HK-2 (cell line): Measurements from ENCODE around the gene TPGS1.

ENCODE experiments used
- DNase-seq: peaks from one replicate; pipeline ENCODE4 v3.0.0-alpha.2; 2018; ENCODE audit not compliant: unreplicated experiment

TPGS1 gene

DNA sequence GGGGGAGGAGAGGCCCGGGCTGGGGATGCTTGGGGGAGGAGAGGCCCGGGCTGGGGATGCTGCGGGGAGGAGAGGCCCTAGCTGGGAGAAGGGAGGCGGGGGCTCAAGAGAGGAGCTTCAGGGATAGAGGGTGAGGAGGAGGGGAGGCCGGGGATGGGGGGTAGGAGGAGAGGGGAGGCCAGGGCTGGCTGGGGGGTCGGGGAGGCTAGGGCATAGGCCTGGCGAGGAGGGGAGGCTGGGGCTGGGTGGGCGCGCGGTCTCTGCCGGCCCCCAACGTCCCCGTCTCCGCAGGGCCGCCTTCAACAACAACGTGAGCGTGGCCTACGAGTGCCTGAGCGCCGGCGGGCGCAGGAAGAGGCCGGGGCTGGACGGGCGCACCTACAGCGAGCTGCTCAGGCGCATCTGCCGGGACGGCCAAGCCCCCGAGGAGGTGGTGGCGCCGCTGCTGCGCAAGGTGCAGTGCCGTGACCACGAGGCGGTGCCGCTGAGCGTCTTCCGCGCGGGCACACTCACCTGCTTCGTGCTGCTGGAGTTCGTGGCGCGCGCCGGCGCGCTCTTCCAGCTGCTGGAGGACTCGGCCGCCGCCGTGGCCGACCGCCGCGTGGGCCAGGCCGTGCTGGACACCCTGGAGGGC is 11.4 kb downstream of the TPGS1 start:
- DNase-seq = no peak

DNA sequence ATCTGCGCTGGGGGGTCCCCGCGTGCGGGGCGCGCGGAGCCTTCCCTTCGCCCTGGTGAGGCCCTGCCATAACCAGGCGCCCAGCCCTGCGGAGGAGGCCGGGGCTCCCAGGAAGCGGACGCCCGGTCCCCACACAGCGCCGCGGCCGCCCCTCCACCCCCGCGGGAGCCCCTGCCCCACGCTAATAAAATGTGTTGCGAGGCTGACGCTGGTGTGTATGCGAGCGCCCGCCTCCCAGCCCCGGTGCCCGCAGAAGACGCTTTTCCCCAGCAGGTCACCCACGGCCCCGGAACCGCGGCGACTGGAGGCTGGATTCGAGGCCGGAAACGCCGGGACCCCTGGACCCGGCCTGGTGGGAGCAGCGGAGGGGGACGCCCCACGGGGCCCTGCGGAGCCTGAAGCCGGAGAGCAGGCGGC is 12.2 kb downstream of the TPGS1 start:
- no peak for DNase-seq

DNA sequence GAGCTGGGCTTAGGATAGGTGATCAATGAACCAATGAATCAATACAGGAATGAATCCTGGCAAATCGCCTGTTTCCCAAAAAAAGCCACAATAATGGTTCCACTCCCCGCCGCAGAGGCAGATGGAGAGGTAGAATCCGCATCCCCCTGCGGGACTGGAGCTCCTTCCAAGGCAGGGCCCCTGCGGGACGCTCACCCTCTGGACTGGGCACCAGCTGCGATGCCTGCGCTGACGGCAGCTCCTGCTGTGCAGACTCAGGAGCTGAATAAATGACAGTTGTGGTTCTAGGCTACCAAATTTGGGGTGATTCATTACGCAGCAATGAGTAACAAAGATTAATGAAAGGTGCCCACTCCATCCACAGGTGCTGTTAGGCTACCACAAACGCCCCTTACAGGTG is 15.4 kb downstream of the TPGS1 start:
- DNase-seq = no peak

DNA sequence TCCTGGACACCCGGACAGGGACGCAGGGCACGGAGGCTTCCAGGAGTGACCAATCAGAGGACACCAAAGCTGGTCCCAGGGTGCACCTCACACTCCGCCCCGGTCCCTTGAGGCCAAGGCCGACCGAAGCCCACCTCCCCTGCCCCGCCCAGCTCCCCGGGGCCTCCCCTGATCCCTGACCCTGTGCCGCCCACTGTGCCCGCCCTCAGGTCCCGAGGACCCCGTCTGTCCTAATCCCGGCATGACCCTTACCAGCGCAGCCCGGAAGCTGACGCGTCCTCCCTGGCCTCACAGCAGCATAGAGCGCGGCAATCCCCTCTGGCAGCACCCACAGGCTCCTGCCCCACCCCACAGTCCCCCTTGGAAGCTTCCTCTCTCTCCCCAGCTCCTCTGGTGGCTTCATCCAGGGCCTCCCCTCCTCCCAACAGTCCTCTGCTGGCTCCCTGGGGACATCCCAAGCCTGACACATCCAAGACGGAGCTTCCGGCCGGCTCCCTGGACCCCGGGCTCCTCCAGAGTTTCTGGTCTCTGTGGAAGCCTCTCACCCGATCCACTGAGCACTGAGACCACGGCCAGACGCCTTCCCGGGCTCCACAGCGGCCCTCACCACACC is 16.9 kb downstream of the TPGS1 start:
- no peak for DNase-seq

DNA sequence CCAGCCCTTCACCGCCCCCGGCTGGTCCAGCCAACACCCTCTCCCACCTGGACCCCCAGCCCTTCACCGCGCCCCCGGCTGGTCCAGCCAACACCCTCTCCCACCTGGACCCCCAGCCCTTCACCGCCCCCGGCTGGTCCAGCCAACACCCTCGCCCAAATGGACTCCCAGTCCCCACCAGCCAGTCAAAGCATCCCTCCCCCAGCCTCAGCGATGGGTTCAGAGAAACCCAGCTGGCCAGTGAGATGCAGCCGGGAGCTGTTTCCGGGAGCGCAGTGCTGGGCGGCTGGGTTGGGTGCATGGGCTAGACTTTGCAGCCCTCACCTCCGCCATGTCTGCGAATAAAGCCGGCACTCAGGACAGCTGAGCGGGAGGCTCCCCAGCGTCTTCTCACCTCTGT is 17.7 kb downstream of the TPGS1 start:
- DNase-seq = no peak

DNA sequence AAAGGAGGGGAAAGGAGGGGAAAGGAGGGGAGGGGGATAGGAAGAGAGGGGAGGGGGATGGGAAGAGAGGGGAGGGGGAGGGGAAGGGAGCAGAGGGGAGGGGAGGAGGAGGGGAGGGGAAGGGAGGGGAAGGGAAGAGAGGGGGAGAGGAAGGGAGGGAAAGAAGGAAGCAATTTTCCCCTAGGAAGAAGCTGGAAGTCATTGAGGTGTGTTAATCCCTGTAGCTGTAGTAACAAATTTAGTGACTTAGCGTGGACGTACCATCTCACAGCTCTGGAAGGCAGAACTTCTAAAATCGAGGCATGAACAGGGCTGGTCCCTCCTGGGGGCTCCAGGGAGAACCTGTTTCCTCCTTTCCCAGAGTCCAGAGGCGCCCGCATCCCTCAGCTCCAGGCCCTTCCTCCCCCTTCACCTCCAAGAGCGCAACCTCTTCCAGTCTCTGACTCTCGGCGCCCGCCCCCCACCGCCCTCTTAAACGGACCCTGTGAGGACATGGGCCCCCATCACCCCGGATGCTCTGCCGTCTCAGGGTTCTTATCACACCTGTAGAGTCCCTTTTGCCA is 18.6 kb downstream of the TPGS1 start:
- no peak for DNase-seq

DNA sequence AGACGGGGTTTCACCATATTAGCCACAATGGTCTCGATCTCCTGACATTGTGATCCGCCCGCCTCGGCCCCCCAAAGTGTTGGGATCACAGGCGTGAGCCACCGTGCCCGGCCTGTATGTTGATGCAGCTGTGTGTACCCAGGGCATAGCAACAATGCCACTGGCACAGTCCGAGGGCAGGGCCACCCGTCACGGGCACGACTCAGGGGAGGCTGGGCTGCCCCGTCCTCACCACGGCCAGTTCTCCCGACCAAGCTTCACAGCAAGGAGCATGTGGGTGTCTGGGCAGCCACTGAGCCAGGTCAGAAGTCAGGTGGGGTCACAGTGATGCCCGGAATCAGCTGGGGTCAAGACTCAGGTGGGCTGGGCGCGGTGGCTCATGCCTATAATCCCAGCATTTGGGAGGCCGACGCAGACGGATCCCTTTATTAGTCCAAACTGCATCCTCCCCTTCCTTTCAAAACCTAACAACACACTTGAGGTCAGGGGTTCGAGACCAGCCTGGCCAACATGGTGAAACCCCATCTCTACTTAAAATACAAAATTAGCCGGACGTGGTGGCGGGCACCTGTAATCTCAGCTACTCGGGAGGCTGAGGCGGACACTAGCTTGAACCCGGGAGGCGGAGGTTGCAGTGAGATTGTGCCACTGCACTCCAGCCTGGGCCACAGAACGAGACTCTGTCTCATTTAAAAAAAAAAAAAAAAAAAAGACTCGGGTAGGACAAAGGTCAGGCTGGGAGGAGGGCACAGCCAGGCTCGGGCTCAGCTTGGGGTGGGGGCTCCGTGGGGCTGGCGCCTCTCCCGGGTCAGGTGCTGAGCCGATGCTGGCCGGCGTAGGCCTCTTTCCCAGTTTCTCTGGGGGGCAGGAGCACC is 23.1 kb downstream of the TPGS1 start:
- DNase-seq = no peak

DNA sequence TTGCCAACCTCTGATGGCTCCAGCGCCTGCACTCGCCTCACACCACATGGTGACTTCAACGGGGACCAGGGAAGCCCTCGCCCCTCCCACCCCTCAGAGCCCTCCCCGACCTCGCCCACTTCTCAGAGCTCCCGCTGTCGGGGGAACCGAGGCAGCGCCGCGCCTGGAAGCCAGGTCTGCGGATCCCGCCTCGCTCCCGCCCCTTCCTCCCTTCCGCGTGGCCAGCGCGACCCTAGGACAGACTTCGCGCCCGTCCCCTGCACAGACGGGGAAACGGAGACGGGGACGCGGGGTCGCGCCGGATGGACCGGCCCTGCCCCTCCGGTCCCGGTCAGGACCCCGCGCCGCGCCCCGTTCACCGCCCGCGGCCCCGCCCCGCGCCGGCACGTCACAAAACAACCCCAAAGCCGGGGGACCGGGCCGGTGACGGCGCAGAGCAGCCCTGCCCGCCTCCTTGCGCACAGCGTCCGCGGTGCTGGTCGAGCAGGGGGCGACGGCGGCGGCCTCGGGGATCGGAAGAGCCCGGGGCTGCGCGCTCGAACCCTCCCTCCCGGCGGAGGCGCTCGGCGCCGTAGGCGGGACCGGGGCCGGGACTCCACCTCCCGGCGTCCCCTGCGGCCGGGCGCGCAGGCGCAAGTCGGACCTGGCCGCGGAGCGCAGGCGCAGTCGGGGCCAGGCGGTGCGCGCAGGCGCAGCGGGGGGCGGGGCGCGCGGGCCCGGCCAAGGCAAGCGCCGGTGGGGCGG is 23.9 kb downstream of the TPGS1 start:
- peak; percentile 87 for DNase-seq

DNA sequence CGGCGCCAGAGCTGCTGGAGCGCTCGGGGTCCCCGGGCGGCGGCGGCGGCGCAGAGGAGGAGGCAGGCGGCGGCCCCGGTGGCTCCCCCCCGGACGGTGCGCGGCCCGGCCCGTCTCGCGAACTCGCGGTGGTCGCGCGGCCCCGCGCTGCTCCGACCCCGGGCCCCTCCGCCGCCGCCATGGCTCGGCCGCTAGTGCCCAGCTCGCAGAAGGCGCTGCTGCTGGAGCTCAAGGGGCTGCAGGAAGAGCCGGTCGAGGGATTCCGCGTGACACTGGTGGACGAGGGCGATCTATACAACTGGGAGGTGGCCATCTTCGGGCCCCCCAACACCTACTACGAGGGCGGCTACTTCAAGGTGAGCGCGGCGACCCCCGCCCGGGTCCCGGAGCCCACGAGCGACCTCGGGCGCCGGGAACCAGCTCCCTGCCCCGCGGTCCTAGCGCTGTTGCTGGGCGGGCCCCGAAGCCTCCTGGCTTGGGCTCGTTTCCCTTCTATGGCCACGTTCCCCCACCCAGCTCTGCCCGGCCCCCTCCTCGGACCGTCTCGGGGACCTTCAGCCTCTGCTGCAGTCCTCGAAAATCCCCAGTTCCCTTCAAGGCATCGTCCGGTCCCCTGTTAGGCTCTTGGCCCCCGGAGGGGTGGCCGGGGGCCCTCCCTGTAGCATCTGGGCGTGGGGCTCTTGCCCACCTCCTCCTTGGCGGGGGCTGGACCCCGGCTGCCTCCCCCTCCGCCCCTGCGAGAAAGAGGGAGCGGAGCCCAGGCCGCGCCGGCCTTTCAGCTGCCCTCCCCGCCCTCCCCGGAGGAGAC is 24.7 kb downstream of the TPGS1 start, which contains the start of gene CDC34:
CDC34 (plus strand) TSS at position 8 of the 808 bp plus-strand sequence; CDS start at position 180, 172 bp downstream.
- DNase-seq = no peak

DNA sequence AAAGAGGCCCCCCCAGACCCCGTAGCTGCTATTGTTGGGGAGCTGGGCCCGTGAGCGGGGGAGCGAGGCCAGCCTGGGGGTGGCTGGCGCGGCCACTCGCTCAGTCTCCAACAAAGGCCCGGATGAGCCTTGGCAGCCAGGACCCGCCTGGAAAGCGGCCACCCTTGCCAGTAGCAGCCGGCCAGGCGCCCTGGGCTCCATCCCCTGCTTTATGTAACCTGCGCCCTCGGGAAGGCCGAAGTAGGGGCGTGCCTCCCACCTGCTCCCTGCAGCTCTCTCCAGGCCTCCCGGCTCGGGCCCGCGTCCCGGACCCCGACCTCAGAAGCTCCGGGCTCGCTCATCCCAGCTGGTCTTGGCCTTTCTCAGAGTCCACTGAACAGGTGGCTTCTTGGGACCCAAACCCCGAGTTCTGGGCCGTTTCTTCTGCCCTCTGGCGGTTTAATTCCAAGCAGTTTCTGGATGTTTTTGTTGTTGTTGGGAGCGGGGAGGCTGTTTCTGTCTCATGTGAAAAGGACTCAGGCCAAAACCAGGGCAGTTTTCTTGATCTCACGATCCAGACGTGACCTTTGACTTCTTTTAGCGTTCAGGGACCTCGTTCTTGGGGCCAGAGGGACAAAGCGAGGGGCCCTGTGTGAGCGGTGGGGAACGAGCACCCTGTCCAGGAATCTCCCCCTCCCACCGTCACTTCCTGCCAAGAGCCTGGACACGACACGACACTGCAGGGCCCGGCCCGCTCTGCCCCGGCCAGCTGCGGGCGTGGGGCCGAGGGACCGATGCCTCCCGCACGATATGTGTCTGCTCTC is 25.5 kb downstream of the TPGS1 start:
- peak; percentile 47 for DNase-seq

DNA sequence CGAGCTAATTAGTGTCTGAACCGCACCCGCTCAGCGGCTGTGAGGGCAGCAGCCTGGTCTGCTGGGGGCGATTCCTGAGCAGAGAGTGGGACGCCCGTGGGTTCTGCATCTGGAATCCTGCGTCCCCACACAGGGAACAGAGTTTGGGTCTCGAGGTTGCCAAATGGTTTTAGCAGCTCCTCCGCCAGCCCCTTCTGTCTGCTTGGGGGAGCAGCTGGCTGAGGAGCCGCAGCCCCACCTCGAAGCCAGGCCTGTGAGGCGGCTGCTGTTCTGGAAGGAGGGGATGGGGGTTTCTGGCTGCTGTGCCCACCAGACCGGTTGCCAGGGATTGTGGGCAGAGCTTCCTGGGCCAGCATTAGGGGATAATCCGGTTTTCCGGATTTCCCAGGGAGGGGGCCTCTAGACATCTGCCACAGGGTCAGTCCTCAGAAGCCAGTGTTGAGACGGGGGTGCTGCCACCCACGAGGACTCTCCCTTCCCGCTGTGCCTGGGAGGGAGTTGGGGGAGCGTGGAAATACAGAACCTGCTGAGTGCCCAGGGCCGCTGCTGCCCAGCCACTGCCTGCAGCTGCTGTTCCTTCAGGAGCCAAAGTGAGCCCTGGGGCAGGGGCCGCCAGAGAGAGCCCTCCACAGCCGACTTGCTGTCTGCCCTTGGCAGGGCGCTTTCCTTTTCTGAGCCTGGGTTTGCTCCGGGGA is 26.2 kb downstream of the TPGS1 start:
- no peak for DNase-seq

DNA sequence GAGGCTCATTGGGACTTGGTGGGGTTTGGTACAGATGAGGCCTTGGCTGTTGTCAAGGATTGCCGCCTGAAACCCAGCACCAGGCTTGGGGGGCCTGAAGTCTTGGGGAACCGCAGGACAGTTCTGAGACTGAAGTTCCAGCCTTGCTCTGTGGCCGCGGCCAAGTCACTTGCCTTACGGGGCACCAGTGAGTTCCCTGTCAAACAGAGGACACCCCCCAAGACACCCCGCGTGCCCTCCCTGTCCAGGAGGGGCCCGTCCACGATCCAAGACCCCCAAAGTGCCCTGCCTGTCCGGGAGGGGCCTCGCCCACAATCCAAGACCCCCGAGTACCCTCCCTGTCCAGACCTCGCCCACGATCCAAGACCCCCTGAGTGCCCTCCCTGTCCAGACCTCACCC is 26.8 kb downstream of the TPGS1 start:
- no peak for DNase-seq

DNA sequence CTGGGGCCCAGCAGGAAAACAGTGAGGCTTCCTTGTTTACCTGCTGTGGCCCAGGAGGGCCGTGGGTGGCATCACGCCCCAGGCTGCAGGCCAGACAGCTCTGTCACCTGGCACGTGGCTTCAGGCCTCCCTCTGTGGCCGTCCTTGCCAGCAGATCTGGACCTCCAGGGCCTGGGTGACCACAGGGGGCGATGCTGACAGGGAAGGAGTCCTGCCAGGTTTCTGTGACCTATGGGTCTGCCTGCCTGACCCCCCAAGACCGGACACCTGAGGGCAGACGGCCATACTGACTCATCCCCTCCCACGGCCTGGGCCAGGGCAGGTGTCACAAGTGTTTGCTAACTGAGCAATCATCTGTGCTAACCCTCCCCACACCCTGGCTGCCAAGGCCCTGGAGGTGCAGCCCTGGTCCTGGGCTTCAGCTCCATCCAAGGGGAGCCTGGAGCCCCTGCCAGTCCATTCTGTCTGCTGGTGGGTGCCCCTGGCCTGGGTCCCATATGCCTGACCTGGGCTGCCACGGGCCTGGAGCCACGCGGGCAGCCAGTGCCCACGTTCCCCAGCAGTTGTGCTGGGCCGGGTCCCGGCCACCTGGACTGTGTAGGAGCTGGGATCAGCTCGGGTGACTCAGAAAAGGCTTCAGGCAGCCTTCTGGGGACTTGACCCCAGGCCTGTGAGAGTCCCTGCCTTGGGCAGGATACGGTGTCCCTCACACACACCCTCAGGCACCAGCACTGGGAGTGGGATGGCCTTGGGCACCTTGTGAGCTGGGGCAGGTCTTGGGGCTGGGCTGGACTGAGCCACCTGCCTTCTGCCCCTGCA is 27.9 kb downstream of the TPGS1 start:
- DNase-seq = peak; percentile 63

DNA sequence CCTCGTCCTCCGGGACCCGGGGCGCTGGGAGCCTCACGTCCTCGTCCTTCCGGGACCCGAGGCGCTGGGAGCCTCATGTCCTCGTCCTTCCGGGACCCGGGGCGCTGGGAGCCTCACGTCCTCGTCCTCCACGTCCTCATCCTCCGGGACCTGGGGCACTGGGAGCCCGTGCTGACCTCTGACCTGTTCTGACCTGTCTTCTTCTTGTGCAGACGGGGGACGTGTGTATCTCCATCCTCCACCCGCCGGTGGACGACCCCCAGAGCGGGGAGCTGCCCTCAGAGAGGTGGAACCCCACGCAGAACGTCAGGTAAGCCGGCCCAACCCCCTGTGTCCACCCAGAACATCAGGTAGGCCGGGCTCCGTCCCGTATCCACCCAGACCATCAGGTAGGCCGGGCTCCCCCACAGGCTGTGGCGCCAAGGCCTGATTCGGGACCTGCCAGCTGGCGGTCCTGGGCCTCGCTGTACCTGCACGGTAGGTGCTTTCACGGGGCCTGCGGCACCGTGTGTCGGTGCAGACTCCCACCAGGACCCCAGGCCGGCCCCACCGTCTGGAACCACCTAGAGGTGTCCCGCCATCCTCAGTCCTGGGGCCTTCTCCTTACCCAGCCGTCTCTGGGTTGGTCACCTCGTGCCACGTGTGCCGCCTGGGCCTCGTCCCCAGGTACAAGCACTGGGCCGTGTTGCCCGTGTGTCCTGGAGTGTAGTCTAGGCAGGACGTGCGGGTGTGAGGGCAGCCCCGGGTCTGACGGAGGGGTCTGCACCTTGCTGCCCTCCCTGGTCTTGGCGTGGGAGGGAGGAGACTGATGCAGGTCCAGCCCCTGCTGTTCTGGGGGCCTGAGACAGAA is 29.0 kb downstream of the TPGS1 start:
- DNase-seq = no peak

DNA sequence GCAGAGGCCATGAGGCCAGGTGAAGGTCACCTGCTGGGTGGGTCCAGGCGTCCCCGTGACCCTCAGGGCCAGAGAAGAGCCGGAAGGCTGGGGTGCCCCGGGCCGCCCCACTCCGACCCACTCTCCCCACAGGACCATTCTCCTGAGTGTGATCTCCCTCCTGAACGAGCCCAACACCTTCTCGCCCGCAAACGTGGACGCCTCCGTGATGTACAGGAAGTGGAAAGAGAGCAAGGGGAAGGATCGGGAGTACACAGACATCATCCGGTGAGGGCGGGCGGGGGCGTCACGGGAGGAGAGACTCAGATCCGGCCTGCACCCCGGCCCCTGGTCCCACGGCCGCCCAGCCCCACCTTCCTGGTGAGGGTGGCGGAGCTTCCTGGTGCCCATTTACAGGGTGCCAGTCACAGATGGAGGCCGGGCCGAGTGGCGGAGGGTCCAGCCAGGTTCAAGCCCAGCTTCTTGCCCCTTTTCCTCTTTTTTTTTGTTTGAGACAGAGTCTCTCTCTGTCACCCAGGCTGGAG is 29.6 kb downstream of the TPGS1 start:
- no peak for DNase-seq

DNA sequence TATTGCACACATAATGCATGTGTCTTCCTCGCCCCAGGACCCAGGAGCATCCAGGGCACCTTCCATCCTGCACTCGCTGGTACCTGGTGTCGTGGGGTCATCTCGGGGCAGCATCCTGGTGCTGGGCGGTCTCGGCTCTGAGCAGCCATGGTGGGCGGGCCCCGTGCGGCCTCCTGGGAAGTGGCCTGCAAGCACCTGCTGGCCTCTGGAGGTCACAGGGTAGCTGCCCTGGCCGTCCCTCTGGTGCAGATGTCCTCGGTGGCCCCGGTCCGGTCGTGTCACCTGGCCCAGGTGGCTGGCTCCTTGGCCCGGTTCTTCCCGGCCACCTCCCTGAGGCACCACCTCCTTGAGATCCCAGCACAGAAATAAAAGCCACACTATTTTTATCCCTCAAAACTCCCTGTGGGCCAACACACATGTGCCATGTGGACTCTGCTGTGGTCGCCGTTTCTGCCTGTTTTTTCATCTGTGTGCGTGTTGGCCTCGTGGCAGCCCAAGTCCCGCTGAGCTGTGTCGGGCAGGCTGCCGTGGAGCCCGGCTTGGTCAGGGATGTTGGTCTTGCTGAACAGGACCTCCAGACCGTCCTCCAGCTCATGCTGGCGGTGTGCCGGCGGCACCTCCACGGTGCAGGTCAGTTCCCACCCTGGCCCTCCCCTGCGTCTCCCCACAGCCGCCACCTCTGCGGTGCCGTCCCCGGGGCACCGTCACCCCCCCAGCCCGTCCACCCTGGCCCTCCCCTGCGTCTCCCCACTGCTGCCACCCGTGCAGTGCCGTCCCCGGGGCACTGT is 31.5 kb downstream of the TPGS1 start:
- DNase-seq = no peak
